CD4-positive, alpha-beta T cell treated with Interleukin-17A for 4 hours (primary cell): ENCODE measurements around the gene CCDC200.
"Not testable (repeated sequence)": the region's sequence is repeated elsewhere in the genome, so short reads cannot be mapped to it uniquely, and the experiment has no call there.

ENCODE experiments used
- DNase-seq: peaks from one replicate; pipeline ENCODE4 v3.0.0-alpha.2; 2020; ENCODE audit warnings: mixed read lengths

The CCDC200 gene

DNA sequence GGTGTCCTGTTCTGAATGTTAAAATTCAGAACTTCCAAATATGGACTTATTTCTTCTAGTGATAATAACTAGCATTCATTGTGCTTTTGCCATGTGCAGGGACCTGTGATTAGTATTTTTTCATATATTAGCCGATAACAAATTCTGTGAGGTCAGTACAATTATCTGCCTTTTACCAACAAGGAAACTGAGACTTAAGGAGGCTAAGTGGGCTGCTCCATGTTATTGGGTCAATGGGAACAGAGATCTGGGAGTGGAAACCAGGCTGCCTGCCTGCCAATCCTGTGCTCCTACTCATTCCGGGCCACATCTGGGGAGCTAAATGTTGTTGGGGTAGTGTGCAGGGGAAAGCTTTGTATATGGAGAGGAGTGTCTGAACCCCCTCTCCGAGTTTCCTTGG lies 13.1 kb downstream of the CCDC200 start:
- DNase-seq = no peak

- DNase-seq = no peak
Measured at GRCh38 chr17:43213545-43213944, 14.9 kb downstream of the CCDC200 start.

GRCh38 chr17:43212641-43213490 lies 15.6 kb downstream of the CCDC200 start:
- DNase-seq = no peak

GRCh38 chr17:43211480-43212402 lies 16.7 kb downstream of the CCDC200 start, which contains the start of gene TMEM106A:
TMEM106A (plus strand) TSS chr17:43211875; CDS start chr17:43213042, 1,167 bp downstream.
- DNase-seq = peak; percentile 87

GRCh38 chr17:43211123-43211479 lies 17.3 kb downstream of the CCDC200 start:
- DNase-seq = peak; percentile 8

DNA sequence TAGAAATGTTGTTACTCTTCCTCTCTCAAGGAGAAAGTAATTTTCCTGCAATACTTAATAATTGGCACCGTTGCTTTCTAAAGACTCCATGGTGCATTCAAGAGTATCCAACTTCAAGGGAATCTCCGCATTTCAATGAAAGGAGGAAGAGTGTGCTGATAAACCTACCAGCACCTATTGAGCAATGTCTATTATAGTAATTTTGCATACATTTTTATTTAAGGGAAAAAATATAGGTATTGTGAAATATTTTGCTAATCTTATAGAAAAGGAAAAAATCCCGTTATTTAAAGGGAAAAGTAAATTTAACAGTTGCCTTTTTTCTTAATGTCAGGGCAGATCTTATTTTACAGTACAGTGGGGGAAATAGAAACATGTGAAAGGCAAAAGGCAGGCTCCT lies 17.8 kb downstream of the CCDC200 start:
- no peak for DNase-seq

DNA sequence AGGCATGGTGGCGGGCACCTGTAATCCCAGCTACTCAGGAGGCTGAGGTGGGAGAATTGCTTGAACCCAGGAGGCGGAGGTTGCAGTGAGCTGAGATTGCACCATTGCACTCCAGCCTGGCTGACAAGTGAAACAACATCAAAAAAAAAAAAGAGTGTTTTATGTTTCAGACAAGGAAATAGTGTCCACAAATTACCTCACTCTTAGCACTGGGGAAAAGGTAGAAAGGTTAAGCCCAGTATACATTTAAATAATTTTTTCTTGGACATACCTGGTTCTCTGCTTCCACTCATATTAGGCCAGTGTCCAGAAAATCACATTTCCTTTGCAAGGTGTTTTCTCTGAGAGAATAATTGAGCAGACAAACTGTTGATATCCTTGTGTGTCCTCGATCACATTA lies 25.4 kb downstream of the CCDC200 start:
- DNase-seq = not testable (repeated sequence)

GRCh38 chr17:43200127-43200526 lies 28.3 kb downstream of the CCDC200 start:
- DNase-seq = no peak

DNA sequence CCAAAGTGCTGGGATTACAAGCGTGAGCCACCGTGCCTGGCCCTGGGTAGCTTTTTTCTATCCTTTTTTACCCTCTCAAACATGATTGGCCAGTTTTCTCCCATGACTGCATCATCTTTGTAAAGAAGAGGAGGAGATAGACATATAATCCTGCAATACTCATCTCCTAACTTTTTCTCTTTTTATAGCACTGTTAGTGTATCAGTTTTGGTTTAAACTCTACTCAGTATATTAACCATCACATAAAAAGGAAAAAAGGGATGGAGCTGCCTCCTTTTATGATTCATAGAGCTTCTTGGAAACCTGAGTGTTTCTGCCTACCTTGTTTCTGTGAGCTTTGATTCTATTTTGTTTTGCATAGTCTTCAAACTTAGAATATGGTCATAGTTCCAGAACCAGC lies 28.8 kb downstream of the CCDC200 start:
- DNase-seq = no peak

GRCh38 chr17:43193251-43193650 lies 35.2 kb downstream of the CCDC200 start:
- no peak for DNase-seq

- DNase-seq = not testable (repeated sequence)
Measured at GRCh38 chr17:43186656-43187055, 41.8 kb downstream of the CCDC200 start.

DNA sequence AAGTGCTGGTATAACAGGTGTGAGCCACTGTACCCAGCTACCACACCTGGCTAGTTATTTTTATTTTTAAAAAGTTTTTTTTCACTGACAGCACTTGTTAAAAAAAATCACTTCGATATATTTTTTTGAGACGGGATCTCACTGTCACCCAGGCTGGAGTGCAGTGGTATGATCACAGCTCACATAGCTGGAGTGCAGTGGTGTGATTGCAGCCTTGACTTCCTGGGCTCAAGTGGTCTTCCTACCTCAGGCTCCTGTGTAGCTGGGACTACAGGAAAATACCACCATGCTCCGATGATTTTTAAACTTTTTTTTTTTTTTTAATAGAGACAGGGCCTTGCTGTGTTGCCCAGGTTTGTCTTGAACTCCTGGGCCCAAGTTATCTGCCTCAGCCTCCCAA lies 44.5 kb downstream of the CCDC200 start:
- DNase-seq = no peak

DNA sequence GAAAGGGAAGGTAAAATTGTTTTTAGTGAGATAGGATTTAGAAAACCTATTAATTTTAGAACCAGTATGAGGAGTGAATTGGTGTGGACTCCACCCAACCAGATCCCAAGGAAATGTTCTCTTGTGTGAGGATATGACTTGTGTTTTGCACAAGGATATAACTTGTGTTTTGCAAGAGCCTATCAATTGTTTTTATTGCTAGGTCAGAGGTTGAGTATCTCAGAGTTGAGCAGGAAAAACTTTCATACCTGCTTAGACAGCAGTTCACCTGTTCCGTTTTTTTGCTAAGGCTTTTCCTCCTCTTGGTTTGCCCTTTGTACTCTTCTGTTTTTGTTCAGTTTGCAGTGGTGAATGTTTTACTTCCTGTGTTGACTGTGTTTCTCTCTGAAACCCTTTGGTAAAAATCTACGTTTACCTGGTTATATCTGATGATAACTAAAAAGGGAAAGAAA lies 52.3 kb downstream of the CCDC200 start:
- no peak for DNase-seq

DNA sequence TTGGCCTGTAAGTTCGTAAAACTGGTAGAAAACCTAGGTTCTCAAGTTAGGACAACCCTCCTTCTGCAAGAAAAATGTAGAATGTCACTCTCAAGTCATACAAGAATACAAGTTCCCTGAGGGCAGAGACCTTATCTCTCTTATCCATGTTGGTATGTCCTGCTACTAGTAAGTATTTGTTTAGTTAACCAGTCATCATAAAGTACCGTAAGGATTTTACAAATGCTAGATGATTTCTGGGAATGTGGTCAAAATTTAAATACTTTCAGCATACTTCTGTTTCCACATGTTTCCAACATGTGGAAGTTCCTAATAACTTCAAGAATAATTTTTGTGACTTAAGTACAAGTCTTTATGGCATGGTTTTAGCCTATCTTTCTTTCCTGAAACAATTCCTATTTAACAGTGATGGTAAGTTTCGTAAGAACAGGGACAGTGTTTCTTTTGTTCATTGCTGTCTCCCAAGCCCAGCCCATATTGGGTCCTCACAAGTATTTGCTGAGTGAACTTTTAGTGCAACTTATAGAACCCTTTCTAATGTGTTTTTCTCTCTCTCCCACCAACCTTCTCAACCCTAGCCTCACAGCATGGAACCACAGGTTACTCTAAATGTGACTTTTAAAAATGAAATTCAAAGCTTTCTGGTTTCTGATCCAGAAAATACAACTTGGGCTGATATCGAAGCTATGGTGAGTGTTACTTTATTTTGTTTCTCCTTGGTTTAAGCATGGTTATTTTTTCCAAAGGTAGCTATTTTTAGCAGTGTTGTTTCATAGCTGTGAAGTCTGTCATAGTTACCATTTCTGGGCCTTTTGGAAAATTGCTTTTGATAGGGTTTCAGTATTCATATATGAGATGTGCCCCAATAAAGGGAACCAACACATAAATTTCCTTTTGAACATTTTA lies 53.0 kb downstream of the CCDC200 start:
- no peak for DNase-seq

DNA sequence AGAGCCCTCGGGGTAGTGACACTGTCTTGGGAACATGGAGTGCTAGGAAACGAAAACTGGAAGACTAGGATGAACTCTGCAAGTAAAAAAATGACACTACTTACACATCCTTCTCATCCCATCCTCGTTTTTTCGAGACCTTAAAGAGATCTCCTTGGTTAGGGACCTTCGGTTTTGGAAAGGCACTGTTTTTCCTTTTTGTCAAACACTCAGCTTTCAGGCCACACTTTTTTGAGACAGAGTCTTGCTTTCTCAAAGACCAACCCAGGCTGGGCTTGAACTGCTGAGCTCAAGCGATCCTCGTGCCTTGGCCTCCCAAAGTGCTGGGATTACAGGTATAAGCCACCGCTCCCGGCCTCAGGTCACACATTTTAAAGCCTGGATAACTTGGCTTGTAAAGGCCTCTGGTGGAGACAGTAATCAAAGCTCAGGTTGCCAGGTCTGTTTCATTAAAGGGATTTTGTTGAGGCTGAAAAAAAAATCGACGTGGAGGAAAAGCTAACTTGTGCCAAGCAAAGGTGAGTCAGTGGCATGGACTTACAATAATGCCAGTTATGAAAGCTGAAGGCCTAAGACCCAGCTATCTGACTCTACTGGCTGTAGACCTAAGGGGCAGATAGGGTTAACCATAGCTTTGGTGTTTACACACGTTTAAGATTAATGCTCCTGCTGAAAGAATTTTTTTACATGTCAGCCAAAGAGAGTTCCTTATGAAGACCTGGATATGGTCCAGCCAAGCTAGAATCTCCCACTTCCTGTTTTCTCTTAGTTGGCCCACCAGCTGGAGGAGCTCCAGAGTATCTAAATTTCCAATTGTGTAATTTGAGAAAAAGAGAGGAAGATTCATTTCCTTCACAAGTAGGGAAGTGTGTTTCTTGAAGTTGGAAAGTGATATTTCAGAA lies 56.6 kb downstream of the CCDC200 start:
- peak; percentile 5 for DNase-seq
